GM21381 (cell line): ENCODE measurements around the gene ATP2A3.

Source experiments
- ATAC-seq: cut with Tn5 transposase; IDR thresholded peaks from one replicate; pipeline ENCODE4 v1.9.1; 2021; ENCODE audit warnings: mild to moderate bottlenecking, moderate library complexity; ENCODE audit not compliant: unreplicated experiment

Gene ATP2A3

DNA sequence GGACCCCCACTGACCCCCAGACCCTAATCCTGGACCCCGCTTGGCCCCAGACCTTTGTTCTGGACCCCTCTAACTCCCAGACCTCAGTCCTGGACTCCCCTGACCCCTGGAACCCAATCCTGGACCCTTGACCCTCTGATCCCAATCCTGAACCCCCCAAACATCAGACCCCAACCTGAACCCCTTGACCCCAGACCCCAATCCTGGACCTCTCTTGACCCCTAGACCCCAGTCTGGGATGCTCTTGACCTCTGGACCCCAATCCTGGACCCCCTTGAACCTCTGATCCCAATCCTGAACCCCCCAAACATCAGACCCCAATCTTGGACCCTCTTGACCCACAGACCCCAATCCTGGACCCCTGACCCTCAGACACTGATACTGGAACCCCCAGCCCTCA is 34.5 kb downstream of the ATP2A3 start:
- ATAC-seq = no peak

DNA sequence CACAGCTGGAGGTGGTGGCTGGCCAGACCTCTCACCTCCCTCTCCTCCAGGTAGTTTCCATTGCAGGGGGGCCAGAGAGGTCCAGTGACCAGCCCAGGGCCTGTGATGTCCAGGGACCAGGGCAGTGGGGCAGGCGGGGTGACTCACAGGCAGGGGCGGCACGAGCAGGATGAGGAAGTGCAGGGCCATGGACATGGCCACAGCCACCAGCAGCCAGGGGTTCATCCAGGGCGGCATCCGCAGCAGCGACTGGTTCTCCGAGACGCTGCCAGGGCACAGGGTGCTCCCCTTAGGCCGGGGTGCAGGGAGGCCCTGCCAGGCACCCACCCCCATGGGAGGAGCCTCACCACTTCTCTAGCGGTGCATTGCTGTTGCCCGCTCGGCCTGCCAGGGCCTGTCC is 35.1 kb downstream of the ATP2A3 start:
- no peak for ATAC-seq

DNA sequence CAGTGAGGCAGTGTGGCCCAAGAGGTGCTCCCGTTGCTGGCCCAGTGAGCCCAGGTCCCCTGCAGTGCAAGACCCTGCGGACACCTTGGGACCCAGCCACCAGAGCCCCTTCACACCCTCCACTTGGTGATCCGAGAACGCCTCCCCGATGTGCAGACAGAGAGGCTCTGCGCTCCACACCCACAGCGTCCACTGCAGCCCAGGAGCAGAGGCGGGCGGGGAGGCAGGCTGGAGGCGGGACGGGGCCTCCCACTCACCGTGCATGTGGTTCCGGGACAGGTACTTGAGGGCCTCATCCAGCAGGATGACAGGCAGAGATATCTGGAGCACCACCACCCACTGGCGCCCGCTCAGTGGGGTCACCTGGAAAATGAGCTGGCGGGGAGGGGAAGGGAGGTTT is 35.8 kb downstream of the ATP2A3 start:
- ATAC-seq = no peak

DNA sequence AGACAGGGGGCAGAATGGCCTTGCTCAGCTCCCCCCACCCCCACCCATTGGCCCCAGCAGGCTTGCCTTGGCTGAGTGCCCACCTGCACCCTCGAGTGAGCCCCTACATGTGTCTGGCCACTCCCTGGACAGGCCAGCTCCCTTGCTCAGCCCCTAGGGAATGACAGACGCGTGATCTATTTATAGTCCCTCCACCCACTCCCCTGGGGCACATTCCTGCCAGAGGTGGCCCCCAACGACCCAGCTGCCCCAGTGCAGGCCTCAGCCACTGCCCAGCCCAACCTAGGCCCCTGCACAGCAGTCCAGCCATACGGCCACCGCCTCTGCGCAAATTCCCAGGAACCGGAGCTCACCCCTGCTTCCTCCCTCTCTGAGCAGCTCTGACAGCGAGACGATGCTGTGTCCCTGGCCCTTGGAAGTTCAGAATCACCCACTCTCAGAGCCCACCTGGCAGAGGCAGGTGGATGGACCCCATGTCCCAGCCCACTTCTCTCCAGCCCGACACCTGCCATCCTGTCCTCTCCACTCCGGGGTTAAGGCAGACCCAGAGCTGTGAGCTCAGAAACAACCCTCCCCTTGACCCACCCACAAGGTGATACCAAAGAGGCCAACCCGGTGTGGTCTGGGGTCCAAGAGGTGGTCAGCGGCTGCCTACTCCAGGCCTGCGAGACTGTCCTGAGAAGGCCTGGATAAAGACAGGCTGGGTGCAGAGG is 36.5 kb downstream of the ATP2A3 start:
- no peak for ATAC-seq

DNA sequence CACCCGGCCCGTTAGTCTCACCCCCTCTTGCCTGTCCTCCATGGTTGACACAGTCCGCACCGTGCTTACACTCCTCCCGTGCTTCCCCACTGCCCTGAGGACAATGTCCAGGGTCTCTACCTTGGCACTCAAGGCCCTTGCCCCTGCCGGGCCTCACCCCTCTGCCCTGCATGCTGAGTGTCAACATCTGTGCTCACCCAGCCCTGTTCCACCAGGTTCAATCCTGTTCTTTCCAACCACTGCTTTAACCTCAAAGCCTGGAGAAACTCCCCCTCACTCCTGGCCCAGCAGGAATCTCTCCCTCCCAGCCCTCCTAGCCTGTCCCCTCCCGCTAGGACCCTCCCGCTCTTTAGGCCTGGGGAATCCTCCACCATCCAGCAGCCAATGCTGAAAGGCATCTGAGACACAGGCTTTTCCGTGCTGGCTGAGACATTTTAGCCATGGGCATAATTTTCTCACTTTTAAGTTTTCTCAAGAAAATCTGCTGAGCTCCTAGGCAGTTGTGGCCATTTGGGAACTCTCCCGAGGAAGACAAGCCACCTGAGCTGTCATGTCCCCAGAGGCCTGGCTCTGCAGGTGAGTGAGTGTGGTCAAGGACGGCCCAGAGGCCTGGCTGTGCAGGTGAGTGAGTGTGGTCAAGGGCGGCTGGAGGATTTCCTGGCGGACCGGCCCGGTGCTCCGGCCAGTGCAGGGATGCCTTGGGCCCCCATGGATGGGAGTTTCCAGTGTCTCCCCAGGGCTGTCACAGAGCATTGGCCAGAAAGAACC is 37.2 kb downstream of the ATP2A3 start:
- ATAC-seq = no peak

DNA sequence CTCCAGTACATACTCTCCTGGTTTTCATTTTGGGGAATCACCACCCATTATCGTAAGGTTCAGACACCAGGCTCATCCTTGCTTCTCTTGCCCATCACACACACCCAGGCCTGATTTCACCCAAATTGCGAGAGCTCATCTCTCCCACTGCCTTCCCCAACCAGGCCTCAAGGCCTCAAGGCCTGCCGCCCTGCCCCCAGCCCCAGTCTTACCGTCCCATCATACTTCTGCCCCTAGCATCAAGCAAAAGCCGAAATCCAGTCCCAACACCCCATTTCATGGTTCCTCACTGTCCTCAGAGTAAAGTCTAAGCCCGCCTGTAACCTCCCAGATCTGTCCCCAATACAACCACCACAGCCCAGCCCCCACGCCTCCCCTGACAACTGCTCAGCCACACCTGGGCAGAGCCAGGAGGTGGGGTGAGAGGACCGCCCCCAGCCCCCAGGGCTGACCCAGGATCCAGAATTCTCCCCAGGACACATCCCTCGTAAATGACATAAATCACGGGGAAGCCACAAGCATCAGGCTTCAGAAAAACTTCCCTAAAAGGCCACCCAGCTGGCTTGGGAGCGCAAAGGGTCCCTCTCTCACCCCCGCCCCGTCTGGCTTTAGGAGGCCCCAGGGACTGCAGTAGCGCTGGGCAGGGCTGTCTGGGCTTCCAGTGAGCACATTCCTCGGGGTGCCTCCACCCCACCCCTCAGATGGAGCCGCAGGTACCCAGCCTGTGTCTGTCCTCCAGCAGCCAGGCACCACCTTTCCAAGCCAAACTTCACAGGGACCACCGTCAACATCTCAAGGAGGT is 38.4 kb downstream of the ATP2A3 start:
- ATAC-seq = no peak

DNA sequence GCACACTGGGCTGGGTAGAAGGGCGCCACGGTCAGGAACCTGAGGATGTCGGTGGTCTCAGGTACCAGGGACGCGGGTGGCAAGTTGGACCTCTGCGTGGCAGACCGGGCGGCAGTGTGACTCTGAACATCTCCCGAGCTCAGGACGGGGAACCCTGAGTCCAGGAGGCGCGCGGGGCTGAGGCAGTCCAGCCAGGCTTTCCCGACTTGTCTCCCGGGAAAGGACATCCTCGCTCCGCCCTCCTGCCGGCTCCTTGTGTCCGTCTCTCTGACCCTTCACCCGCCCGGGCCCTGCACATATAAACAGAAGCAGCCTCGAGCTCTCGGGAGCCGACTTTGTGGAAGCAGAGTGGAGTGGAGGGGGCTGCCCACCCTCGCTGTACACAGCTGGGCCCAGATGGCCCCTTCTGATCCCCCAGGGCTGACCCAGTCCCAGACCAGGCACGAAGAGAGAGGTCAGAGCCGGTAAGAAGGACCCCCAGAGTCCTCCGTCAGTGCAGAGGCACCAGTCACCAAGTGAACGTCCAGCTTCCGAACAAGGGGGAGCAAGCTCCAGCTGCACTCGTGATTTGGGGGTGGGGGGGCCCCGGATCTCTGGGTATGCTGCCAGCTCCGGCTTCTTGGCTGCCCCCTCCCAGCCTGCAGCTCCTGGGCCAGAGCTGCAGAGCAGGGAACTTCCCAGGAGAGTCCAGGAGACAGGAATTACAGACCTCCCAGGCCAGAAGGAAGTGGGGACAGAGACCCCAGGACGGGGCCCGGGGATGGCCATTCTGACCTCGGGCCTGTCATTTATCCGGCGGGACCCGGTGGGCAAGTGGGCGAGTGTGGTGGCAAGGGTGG is 39.5 kb downstream of the ATP2A3 start:
- ATAC-seq = no peak

DNA sequence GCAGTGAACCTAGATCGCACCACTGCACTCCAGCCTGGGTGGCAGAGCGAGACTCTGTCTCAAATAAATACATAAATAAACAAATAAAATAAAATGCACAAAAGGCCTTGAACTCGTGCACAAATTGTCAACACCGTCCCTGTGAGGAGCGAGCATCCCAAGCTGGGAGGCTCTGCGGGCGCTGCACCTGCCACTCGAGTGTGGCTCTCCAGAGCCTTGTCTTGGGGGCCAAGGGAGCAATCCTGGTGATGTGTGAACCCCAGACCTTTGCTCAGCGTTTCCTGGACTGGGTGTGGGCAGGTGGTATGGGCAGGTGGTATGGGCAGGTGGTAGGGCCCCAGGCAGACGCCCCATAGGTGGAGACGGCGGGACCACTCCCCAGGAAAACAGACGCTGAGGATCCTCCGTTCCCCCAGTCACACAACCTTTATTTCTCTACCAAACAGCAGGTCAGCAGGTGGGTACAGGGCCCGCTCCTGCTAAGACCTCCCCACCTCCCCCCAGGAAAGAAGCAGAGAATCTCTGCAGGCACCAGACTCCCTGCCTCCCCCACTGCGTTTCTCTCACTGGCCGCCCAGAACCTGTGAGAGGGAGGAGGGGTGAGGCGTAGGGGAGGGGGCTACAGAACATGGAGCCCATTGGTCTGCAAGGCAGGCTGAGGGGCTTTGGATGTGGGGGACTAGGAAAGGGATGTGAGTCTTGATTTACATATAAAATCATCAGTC is 40.6 kb downstream of the ATP2A3 start:
- ATAC-seq = no peak

DNA sequence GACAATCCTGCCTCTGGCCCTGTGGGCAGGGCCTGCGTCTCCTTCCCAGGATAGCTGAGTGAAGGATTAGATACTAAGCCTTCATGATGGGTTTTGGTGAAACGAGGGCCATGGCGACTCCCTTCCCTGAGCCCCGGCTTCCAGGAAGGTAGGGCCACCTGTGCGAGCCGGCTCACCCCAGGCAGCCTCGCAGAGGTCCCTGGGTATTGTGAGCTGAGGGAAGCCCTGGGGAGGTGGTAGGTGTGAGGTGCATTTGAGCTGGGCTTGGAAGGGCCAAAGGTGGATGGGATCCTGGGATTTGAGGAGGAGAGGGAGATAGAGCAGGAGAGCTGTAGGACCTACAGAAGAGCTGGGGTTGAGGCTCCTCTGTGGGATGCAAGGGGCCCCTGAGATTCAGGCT is 41.5 kb downstream of the ATP2A3 start:
- ATAC-seq = no peak

DNA sequence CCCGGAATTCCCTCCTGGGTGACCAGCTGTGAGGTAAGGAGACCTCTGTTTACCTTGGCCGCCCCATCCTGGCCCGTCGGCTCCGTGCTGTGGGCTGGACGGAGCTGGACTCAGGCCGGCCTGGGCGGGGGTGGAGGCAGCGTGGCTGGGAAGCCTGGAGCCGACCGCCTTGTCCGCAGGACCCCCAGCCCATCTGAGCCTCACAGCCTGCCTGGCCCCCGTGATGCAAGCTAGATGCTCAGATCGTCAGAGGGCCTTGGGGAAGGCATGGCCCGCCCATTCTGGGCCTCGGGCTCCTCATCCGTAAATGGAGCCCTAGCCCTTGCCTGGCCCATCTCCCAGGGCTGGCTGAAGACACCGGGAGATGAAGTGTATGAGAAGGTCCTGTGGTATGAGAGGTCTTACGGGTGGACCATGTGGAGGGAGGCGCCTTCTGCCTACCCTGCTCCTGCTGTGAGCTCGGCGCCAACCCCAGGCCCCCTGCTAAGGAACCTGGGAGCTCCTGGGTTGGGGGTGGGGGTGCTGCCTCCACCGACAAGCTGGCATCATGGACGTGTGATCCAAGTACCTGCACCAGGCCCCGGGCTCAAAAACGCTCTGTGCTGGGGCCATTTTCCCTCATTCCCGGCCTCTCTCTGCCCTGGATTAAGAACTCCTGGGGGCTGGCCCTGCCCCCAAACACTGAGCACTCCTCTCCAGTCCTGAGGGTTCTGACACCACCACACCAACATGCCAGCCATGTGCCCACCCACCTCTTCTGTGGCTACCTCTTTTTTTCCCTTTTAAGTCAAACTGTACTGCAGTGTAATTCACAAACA is 42.5 kb downstream of the ATP2A3 start:
- no peak for ATAC-seq

DNA sequence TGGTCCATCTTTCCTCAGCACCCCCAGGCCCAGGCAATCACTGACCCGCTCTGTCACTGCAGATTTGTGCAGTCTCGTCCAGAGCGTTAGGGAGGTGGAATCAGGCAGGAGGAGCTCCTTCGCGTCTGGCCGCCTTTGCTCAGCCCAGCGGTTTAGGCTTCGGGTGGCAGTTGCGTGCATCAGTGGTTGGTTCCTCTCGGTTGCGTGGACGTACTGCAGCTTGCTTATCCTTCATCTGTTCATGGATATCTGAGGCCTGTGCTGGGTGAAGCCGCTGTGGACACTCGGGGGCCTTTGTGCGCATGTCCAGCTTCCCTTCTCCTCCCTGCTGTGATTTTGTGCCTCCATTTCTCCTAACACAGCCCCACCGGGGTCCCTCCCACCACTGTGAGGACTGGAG is 43.2 kb downstream of the ATP2A3 start:
- no peak for ATAC-seq

DNA sequence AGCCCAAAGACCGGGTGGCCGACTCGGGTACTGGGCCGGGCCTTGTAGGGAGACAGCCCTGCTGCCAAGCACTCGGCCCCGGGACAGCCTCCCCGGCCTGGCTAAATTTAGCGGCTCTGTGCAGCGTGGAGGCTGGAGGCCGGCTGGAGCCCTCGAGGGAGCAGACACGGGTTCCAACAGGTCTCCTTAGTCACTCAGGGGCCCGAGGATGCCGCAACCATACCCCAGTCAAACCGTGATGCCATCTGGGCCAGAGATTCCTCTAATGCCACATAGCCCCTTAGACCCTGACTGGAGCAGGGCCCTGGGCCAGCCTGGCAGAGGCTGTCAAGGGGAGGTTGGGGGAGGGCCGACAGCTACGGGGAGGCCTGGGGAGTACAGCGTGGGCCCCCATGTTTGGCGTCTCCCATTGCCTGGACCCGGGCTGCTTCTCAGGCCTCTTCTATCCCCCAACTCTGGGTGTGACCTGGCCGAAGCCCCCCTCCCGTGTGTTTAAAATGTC is 45.1 kb downstream of the ATP2A3 start:
- ATAC-seq = no peak

DNA sequence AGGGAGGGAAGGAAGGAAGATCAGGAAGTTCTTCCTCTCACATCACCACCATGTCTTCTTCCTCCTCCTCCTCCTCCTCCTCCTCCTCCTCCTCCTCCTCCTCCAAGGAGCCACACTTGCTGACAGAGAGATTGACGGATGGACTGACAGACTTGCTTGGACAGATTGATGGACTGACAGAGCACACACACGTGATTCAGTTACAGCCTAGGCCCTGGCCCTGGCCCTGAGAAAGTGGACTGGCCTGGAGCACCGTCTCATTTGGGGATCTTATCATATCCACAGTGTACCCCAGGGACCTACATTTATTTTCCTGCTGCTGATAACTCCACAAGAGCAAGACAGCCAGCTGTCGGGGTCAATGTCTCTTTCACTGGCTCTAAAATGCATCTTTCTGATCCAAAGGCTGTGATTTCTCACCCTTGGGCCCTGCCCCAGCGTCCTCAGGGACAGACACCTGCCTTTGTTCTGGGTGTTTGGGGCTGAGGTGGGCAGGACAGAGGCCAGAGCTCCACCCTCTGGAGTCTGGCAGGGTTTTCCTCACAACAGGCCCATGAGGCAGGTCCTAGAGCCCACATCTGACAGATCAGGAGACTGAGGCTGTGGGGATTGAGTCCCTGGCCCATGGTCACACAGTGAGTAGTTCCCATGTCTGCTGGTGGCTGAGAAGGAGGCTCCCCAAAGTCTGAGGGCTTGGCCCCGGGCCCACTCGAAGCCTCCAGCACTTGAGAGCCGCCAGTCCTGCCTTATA is 45.7 kb downstream of the ATP2A3 start:
- no peak for ATAC-seq

DNA sequence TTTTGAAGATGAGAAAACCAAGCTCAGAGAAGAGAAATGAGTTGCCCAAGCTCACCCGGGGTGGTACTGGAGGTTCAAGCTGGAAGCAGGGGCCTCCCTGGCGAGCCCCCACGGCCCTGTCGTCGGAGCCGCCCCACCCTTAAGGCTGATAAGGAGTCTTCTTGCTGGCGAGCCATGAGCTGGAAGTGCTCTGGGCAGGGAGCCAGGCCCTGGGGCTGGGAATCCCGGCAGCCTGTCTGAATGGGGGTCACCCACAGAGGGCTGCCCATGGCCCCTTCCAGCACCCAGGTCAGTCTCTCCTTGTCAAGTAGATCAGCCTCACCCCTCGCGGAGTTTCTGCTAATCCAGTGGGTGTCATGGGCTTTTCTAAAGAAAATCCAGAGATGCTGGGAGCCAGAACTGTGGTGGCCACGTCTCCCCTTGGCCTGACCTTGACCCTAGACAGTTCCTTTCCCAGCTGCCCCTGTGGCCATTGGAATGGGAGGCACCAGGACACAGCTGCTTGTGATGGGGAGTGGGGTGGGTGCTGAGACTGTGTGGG is 46.8 kb downstream of the ATP2A3 start:
- ATAC-seq = no peak

DNA sequence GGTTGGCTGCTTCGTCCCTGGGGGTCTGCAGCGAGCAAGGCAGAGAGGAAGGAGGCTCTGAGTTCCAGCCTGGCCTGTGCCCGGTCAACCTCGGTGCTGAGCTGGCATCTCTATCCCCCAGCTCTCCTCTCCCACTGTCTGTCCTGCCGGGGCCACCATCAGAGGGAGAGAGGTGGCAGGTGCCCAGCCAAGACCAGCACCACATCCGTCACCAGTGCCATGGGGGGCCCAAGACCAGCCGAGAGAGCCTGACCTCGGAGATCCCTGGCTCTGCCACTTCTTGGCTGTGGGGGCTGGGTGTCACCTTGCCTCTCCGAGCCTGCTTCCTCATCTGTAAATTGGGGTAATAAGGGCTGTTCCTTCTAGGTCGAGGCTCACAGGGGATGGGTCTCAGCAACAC is 47.4 kb downstream of the ATP2A3 start:
- no peak for ATAC-seq

DNA sequence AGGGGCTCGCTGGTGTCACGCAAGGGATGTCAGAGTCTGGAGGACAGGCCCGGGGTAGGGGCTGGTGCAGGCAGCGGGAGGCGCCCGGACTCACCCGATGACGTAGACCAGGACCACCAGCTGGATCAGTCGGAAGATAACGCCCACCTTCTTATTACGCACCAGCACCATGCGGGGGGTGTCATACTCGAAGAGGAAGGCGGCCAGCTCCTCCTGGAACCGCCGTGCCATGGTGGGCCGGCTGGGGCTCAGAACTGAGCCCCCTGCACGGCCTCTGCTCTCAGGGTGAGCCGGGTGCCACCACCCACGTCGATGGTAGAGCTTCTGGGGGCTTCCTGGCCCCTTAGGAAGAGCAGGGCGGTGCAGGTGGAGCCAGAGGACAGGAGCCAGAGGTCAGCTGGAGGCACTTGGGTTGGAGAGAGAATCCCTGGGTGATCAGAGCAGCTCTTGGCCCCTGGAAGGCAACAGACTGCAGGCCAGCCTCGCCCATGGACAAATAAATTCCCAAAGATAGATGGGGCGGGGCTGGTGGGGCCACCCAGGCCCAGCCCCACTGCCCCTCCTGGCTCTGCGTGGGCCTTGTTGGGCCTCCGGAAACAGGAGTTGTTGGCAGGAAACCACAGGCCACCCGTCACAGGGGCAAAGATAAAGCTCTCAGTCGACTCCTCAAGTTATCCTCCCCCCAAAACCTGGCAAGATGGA is 48.1 kb downstream of the ATP2A3 start, which contains the start of gene P2RX1:
Gene P2RX1 (minus strand): TSS at position 471 of the 702 bp plus-strand sequence. CDS start 240 bp downstream, at position 231.
- ATAC-seq = no peak

DNA sequence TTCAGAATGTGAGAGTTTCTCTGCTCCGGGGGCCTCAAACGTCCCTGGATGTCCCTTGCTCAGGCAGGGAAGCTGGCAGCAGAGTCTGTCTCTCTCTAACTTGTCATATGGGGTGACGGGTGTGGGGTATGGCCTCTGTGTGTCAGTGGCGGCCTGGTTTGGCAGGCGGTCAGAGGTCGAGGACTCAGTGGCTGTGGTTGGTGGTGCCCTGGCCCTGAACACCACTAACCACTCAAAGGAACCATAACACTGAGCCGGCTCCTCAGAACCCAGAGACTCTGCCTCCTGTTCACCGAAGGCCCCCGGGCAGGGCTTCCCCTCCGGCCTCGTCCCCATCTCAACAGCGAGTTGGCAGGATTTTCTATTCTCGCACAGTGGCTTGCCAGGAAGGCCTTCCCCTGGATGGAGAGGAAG is 48.6 kb downstream of the ATP2A3 start:
- ATAC-seq = no peak
